Left ventricle myocardium superior (tissue), 1 donor: ENCODE results near the gene STAT2. TPM values are rescaled to one million over a fixed set of nuclear protein-coding genes. Genes with fewer than 3 reads are reported as not detected.
"Not testable (repeated sequence)": the region's sequence is repeated elsewhere in the genome, so short reads cannot be mapped to it uniquely, and the experiment has no call there.

ENCODE experiments used
- ATAC-seq: fragments of 200-7000 bp; cut with Tn5 transposase; one replicate; pipeline ENCODE4 v1.9.1; 2020; ENCODE audit warnings: mild to moderate bottlenecking, moderate library complexity
- DNase-seq: peaks from one replicate; pipeline ENCODE4 v3.0.0-alpha.2; 2020
- intact Hi-C: fragments of 100-400 bp; cut with micrococcal nuclease; formaldehyde crosslinking; loops from one replicate; pipeline ENCODE4 v1.11.0; 2022
- long read RNA-seq: library from polyadenylated mRNA; unstranded; transcript quantifications from one replicate; pipeline ENCODE4 v2.0.0, GENCODE V29; 2021
- total RNA-seq: library from RNA; stranded (reverse); fragmentation: NEBNext Ultra II Directional; extraction: Animal tissue kit (Norgen Biotek cat#: 25700); gene quantifications from one replicate; pipeline ENCODE4 v1.2.1, GENCODE V29; 2021
- donor health status: DM: no; HTN: yes; CAD: no; lungs with severe emphysema.

STAT2 gene
- total RNA-seq: 36.6 TPM
- long read RNA-seq, partial matches to known transcripts: 3 of 7 reads
- long read RNA-seq, other reads (novel, unspliced or antisense): 3 of 7 reads

DNA sequence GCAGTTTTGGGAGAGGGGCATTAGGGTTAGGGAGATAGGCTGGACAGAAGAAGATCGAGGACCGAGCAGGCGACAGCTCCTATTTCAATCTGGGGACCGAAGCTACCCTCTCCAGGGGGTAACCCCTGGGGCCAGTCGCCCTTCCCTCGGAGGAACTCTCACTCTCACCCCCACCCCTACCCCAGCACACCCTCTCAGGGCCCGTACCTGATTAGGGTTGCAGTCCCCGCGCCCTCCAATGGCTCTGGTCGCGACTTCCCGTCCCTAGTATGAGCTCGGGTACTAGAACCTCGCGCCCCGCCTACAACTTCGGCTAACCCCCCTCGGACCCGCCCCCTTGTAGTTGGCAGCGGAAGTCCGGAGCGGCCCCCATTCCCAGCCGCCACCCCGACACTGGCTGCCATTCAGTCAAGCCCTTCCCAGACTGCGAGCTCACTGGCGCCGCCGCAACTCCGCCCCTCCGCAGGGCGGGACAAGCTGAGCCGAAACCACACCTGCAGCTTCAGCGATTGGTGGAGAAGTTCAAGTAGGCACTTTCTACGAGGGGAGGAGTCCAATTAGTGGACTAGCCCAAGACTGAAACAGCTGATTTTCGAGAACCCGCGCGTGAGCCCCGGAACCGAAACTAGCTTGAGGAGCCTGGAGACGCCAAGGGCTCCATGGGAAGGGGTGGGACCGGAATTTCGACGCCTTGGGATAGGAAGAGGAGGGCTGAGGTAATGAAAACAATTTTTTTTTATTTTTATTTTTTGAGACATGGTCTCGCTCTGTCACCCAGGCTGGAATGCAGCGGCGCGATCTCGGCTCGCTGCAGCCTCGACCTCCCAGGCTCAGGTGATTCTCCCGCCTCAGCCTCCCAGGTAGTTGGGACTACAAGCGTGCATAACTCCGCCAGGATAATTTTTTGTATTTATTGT, at the start of gene STAT2:
Gene STAT2, minus strand, starts transcription at position 257 of the 917 bp plus-strand sequence. CDS start 3,536 bp downstream, outside the sequence.
- intact Hi-C loops: no loop called here
- ATAC-seq: peak; percentile 99
- peak; percentile 99 for DNase-seq

DNA sequence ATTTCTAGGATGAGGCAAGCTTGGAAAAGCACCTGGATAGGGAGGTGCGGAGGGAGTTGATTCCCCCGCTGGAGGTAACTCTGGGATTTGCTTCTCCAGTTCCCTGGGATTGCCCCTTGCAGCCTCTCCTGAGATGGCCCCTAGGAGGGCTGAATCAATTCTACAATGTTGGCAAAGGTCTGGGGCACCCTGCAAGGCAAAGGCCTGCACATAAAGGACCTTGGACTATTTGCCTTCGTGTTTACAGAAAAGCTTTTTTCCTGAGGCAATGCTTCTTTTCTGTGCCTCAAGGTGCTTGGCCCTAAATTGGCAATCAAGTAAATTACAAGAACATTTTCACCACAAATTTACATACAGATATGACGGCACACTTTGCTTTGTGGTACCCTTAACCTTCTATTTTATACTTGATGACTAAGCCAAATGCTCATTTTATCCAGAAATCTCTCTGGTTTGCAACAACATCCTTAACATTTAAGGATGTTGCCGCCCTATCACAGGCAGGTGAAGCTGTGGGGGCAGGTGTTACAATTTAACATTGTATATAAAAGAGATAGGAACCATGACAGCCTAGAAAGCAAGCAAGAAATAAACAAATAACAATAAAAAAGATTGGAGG, 49.0 kb upstream of the STAT2 start:
- ATAC-seq (no peak), DNase-seq (no peak)
- intact Hi-C loops: no loop called here

DNA sequence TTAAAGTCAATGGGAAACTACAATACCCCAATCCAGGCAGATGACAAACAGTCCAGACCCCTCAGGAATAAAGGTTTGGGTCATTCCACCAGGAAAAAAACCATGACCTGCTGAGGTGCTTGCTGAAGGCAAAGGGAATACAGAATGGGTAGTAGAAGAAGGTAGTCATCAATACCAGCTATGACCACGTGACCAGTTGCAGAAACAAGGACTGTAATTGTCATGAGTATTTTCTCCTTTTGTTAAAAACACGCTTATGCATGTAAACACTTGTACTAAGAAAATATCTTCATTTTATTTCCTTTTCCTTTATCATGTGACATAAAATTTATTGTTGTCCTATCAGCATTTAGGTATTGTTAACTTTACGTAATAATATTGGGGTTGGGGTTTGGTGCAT, 44.3 kb upstream of the STAT2 start:
- intact Hi-C loops, DNase-seq, ATAC-seq: not testable (repeated sequence)

DNA sequence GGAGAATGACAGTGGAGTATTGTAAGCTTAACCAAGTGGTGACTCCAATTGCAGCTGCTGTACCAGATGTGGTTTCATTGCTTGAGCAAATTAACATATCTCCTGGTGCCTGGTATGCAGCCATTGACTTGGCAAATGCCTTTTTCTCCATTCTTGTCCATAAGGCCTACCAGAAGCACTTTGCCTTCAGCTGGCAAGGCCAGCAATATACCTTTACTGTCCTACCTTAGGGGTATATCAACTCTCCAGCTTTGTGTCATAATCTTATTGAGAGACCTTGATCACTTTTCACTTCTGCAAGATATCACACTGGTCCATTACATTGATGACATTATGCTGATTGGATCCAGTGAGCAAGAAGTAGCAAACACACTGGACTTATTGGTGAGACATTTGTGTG, 41.7 kb upstream of the STAT2 start:
- intact Hi-C loops, ATAC-seq, DNase-seq: not testable (repeated sequence)

DNA sequence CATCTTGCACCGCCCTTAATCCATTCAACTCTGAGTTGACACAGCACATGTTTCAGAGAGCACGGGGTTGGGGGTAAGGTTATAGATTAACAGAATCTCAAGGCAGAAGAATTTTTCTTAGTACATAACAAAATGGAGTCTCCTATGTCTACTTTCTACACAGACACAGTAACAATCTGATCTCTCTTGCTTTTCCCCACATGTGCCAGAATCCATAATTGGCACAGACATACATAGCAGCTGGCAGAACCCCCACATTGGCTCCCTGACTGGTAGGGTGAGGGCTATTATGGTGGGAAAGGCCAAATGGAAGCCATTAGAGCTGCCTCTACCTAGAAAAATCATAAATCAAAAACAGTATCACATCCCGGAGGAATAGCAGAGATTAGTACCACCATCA, 41.2 kb upstream of the STAT2 start:
- DNase-seq, intact Hi-C loops, ATAC-seq: not testable (repeated sequence)

DNA sequence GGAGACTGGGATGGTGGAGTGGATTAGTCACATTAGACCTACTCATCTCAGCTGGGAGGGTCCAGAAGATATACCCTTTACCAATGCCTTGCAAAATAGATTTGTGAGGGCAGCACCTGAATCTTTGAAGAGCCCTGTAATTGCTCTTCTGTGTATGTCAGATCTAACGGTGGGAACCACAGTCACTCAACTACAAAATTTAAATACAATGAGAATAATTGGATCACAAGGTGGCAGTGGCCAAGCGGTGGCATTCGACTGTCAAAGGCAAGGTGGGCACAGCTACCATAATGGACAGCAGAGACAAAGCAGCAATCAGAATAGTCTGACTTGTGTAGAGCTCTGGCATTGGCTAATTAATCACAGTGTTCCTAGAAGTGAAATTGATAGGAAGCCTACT, 39.6 kb upstream of the STAT2 start:
- DNase-seq, intact Hi-C loops, ATAC-seq: not testable (repeated sequence)

DNA sequence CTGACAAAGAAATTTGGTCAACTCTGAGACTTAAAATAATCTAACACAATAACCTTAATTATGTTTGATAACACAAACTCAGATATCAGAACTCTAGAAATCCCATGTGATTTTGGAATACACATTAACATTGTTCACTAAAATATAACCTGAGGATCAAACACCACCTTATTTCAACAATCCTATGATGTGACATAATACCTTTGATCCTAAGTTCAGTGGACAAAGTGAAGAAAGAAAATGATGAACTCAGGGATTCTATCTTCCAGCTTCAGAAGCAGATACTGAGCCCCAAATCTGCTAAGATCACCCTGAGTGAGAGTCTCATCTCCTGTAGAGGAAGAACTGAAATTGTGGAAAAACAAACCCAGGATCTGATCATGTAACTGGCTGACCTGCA, 38.4 kb upstream of the STAT2 start:
- intact Hi-C loops: no loop called here

DNA sequence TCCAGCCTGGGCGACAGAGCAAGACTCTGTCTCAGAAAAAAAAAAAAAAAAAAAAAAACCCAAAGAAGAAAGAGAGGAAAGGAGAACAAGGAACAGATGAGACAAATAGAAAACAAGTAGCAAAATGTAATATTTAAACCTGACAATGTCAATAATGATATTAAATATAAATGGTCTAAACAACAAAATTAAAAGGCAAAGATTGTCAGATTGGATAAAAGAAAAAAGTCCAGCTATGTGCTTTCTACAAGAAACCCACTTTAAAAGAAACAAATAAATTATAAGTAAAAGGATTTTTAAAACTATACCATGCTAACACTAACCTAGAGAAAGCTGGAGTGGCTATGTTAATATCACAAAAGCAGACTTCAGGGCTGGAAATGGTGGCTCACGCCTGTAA, 32.4 kb upstream of the STAT2 start:
- no peak for DNase-seq

More for the DNA sequence above, 38.4 kb upstream of the STAT2 start:
- no peak for DNase-seq
- ATAC-seq: no peak

DNA sequence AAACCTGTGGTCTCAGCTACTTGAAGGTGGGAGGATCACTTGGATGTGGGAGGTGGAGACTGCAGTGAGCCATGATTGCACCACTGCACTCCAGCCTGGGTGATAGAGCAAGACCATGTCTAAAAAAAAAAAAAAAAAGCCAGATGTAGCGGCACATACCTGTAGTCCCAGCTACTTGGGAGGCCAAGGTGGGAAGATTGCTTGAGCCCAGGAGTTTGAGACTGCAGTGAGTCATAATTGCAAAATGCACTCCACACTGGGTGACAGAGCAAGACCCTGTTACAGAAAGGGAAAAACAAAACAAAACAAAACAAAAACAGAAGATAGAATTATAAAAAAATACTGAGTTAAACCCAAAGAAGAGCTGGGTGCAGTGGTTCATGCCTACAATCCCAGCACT, 31.8 kb upstream of the STAT2 start:
- no peak for DNase-seq
- no peak for ATAC-seq
- intact Hi-C loops: no loop called here

More for the DNA sequence above, 32.4 kb upstream of the STAT2 start:
- intact Hi-C loops: no loop called here
- ATAC-seq: no peak

DNA sequence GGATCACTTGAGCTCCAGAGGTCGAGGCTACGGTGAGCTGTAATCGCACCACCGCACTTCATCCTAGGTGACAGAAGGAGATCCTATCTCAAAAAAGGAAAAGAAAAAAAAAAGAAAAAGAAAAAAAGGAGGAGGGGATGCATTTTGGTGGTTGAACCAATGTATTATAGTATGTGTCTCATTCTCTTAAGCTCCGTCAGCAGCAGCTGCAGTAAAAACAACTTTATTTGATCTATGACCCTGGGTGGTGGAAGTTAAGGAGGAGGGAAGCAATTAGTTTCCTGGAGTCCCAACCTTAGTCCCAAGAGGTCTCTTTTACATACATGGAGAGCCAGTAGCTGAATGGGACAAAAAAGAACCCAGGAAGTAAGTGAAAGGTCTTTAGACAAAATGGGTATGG, 29.5 kb upstream of the STAT2 start:
- DNase-seq (no peak), ATAC-seq (no peak)
- intact Hi-C loops: no loop called here

DNA sequence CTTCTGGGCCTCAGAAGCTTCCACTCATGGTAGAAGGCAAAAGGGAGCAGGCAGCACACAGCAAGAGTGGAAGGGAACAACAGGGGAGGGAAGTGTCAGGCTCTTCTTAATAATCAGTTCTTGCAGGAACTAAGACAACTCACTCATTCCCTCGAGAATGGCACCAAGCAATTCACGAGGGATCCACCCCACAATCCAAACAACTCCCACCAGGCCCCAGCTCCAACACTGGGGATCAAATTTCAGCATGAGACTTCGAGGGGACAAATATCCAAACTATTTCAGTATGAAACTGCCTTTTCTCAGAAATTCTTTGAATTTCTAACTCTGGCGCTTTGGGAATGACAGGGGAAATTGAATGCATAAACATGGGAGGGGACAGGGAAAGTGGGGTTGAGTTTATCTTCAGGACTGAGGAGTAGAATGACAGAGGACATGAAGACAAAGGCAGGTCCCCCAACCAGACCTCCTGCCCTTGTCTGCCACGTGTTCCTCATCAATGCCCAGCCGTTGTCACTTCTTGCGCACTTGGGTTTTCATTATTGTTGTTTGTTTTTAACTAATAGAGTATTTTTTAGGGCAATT, 27.3 kb upstream of the STAT2 start:
- no peak for ATAC-seq
- intact Hi-C loops: no loop called here
- DNase-seq: no peak

DNA sequence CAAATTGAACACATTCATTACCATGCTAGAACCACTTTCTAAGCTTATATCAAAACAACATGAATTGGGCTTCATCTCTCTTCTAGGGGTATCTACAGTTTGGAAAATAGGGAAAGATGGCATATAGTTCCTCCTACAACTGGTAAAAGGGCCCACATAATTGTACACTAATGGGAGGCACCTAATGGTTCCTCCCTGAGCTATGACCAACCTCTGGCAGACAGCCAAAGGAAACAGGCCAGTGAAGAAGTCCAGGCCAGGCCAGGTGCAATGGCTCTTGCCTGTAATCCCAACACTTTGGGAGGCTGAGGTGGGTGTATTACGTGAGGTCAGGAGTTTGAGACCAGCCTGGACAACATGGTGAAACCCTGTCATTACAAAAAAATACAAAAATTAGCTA, 26.0 kb upstream of the STAT2 start:
- no peak for DNase-seq
- intact Hi-C loops: no loop called here
- no peak for ATAC-seq

DNA sequence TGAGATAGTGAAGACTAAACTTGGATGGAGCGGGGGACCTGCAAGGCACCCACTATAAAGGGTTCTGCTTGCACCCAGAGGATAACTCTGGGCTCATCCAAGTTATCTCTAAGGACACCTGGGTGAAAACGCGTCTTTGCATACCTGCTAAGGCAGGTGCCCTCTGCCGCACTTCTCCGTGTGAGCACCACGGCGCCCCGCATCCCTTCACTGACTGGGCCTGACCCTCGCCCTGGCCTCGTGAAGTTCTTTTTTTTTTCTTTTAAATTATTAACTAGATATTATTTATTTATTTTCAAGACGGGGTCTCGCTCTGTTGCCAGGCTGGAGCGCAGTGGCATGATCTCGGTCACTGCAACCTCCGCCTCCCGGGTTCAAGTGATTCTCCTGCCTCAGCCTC, 22.7 kb upstream of the STAT2 start:
- ATAC-seq (no peak), DNase-seq (no peak)
- intact Hi-C loops: no loop called here

DNA sequence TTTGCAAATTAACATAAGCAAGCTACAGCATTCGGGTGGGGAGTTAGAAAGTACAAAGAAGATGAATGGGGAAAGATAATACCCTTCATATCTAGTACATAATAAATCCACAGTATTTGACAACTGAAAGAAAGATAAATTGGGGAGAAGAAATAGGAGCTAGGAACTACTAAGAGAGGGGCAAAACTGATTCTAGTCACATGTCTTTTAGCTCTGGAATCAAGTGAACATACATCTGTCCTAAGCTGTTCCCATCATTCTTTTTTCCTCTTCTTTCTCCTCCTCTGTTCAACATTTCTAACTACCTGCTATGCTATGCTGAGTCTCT, 18.0 kb upstream of the STAT2 start:
- no peak for DNase-seq
- ATAC-seq: no peak
- intact Hi-C loops: no loop called here

DNA sequence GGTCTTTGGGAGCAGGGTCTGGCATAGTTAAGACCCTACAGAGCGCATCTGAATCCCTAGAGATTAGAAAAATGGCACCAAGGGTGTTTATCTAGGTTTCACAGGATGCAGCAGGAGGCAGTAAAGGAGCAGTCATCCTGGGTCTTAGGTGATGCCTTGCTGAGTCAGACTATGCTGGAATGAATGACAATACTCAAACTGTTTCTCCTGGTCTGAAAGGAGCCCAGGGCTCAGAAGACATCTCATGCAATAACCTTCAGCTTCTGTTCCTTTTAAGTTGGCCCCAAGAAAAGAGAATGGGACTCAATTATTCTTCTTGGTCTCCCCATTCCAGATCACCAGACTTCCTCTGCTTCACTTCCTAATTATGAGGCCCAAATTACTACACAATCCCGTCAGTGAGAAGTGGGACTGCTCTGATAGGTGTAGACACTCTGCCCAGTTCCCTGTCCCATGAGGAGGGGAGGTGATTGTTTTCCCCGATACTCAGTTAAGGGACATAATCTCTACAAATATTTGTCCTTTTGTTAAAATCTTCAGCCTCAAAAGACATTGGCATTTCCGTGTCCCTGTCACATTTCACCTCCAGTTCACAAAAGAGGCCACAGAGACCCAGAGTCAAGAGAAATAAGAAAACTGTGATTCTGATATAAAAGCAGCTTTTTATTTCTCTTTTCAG, 17.5 kb upstream of the STAT2 start:
- DNase-seq: no peak
- intact Hi-C loops: no loop called here
- no peak for ATAC-seq

DNA sequence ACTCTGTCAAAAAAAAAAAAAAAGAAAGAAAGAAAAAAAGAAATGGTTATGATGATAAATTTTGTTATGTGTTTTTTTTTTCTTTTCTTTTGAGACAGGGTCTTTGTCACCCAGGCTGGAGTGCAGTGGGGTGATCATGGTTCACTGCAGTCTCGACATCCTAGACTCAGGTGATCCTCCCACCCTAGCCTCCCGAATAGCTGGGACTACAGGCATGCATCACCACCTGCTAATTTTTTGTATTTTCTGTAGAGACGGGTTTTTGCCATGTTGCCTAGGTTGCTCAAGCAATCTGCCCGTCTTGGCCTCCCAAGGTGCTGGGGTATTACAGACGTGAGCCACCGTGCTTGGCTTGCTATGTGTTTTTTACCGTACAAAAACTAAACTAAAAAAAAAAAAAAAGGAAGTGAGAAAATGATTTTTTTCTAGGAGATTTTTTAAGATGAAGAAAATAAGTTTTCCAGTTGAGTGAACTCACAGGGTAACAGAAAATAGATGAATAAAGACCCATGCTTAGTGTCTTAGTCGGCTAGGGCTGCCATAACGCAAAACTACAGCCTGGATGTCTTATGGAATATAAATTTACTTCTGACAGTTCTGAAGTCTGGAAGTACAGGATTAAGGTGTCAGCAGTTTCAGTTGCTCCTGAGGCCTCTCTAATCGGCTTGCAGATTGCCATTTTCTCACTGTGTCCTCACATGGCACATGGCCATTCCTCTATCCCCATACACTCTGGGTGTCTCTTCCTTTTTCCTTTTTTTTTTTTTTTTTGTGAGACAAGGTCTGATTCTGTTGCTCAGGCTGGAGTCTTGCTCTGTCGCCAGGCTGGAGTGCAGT, 15.9 kb upstream of the STAT2 start:
- DNase-seq (no peak), ATAC-seq (no peak)
- intact Hi-C loops: no loop called here

DNA sequence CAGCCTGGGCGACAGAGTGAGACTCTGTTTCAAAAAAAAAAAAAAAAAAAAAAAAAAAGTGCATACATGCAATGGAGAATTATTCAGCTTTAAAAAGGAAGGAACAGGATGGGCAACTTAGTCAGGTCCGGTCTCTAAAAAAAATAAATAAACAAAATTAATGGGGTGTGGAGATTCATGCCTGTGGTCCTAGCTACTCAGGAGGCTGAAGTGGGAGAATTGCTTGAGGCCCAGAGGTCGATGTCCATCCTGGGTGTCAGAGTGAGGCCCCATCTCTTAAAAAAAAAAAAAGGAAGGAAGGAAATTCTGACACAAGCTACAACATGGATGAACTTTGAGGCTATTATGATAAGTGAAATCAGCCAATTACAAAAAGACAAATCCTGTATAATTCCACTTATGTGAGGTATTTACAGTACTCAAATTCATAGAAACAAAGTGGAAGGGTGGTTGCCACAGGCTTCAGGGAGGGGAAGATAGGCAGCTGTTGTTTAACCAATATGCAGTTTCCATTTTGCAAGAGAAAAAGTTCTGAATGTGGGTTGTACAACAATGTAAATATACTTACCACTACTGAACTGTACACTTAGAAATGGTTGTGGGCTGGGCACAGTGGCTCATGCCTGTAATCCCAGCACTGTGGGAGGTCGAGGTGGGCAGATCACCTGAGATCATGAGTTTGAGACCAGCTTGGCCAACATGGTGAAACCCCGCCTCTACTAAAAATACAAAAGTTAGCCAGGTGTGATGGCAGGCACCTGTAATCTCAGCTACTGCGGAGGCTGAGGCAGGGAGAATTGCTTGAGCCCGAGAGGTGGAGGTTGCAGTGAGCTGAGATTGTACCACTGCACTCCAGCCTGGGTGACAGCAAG, 15.1 kb upstream of the STAT2 start:
- DNase-seq: no peak
- no peak for ATAC-seq

DNA sequence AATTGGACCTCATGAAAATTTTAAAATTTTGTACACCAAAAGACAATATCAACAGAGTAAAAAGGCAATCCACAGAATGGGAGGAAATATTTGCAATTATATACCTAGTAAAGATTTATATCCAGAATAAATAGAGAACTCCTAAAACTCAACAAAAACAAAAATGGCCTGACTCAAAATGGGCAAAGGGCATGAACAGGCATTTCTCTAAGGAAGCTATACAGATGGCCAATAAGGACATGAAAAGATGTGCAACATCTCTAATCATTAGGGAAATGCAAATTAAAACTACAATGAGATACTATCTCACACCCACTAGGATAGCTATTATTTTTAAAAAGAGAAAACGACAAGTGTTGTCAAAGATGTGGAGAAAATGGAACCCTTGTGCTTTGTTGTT, 13.6 kb upstream of the STAT2 start:
- no peak for ATAC-seq
- DNase-seq: no peak
- intact Hi-C loops: no loop called here

More for the DNA sequence above, 15.1 kb upstream of the STAT2 start:
- intact Hi-C loops: no loop called here
